C4-2B (cell line): ENCODE results near the gene NRG4.

Experiments
- H3K27ac ChIP-seq: fragments of 450-650 bp; 2 replicates; pipeline ENCODE4 v1.5.1; 2017
- ZFX ChIP-seq: fragments of 450-650 bp; IDR thresholded peaks from 2 replicates; pipeline ENCODE4 v1.6.1; 2017
- TF ChIP-seq, protein P1 (sequence below): fragments of 450-650 bp; conservative IDR thresholded peaks from 2 replicates; pipeline ENCODE4 v1.5.1; 2017; ENCODE audit warnings: mild to moderate bottlenecking

Gene NRG4

GRCh38 chr15:76010613-76011012, 1.6 kb downstream of the NRG4 start:
- TF ChIP-seq, protein P1, sequence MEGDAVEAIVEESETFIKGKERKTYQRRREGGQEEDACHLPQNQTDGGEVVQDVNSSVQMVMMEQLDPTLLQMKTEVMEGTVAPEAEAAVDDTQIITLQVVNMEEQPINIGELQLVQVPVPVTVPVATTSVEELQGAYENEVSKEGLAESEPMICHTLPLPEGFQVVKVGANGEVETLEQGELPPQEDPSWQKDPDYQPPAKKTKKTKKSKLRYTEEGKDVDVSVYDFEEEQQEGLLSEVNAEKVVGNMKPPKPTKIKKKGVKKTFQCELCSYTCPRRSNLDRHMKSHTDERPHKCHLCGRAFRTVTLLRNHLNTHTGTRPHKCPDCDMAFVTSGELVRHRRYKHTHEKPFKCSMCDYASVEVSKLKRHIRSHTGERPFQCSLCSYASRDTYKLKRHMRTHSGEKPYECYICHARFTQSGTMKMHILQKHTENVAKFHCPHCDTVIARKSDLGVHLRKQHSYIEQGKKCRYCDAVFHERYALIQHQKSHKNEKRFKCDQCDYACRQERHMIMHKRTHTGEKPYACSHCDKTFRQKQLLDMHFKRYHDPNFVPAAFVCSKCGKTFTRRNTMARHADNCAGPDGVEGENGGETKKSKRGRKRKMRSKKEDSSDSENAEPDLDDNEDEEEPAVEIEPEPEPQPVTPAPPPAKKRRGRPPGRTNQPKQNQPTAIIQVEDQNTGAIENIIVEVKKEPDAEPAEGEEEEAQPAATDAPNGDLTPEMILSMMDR, result no peak
- no peak for TF ChIP-seq ZFX
- no peak overlapping the region for H3K27ac ChIP-seq

GRCh38 chr15:76006136-76006778, 6.0 kb downstream of the NRG4 start:
- TF ChIP-seq, protein P1, result no peak
- no peak for TF ChIP-seq ZFX
- no peak overlapping the region for H3K27ac ChIP-seq

GRCh38 chr15:76003364-76003763, 8.9 kb downstream of the NRG4 start:
- H3K27ac ChIP-seq, result no peak overlapping the region
- TF ChIP-seq, protein P1, result no peak
- TF ChIP-seq ZFX, result no peak

- TF ChIP-seq ZFX, result no peak
- TF ChIP-seq, protein P1, result no peak
- no peak overlapping the region for H3K27ac ChIP-seq
Observed at GRCh38 chr15:75995611-75996010, 16.6 kb downstream of the NRG4 start.

DNA sequence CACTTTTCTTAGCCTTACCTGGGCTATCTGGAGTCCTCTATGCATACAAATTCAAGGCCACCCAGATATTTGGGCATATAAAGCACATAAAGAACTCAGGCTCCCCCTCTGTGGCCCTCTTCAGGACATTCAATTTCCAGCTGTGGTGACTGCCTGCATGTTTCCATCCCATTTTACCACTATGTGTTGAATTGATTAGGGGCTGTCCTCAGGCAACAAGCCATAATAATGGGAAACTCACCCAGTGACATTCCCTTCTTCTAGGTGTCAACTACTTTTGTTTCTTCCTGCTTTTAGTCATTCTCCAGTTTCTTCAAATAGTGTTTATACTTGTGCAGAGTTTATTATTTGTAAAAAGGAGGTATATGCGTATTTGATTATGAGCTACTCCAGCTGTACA, 18.0 kb downstream of the NRG4 start:
- no peak for TF ChIP-seq ZFX
- TF ChIP-seq, protein P1, result no peak
- H3K27ac ChIP-seq, result no peak overlapping the region

DNA sequence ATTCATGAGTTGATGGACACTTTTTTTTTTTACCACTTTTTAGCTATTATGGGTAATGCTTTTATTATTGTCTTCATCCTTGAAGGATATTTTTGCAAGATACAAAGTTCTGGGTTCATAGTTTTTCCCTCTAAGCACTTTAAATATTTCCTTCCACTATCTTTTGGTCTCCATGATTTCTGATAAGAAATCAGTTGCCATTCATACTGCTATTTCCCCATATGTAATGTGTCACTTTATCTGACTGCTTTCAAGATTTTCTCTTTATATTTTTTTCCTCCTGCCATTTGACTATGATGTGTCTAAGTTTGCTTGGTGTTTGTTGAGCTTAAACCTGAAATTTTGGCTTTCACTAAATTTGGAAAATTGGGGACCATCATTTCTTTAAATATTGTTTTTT, 19.3 kb downstream of the NRG4 start:
- TF ChIP-seq, protein P1, result no peak
- no peak for TF ChIP-seq ZFX
- H3K27ac ChIP-seq, result no peak overlapping the region

DNA sequence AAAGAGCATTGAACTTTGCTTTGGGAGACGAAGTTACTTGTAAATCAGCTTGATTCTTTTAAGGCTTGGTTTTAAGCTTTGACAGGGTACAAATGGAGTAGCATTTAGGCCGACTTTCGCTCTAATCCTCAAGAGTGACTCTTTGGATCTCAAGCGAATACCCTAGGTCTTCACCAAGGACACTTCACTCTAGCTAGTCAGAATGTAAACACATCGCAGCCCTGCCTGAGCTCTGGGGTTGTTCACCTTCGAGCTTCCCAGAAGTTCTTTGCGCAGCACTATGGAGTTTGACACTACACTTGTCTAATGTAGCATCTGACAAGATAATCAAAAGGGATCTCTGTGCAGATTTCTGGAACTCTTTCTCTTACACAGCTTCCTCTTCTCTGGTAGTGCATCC, 22.3 kb downstream of the NRG4 start:
- H3K27ac ChIP-seq, result no peak overlapping the region
- TF ChIP-seq ZFX, result no peak
- TF ChIP-seq, protein P1, result no peak
